DND-41 (cell line): ENCODE measurements around the gene RAD51B.

Experiments
- ATAC-seq: fragments of 200-7000 bp; cut with Tn5 transposase; 3 replicates; pipeline ENCODE4 v1.9.1; 2021; ENCODE audit warnings: low read depth; ENCODE audit not compliant: insufficient read depth
- DNase-seq: peaks from one replicate; pipeline ENCODE4 v3.0.0-alpha.2; 2020
- H2AFZ ChIP-seq: 2 replicates; pipeline ENCODE4 v1.6.0; 2012; ENCODE audit warnings: low read depth, low read length
- H3K27ac ChIP-seq: 2 replicates; pipeline ENCODE4 v1.5.1; 2012; ENCODE audit warnings: low read length, inconsistent platforms
- H3K27me3 ChIP-seq: fragments of 200-600 bp; sonication (generic); 2 replicates; pipeline ENCODE4 v1.6.0; 2012; ENCODE audit warnings: low read length, mild to moderate bottlenecking, inconsistent platforms; ENCODE audit not compliant: insufficient read depth, poor library complexity
- H3K36me3 ChIP-seq: 2 replicates; pipeline ENCODE4 v1.5.1; 2012; ENCODE audit warnings: low read length, inconsistent platforms; ENCODE audit not compliant: insufficient read depth
- H3K4me1 ChIP-seq: 2 replicates; pipeline ENCODE4 v1.5.1; 2012; ENCODE audit warnings: mild to moderate bottlenecking, low read length; ENCODE audit not compliant: insufficient read depth
- H3K4me2 ChIP-seq: 2 replicates; pipeline ENCODE4 v1.6.0; 2012; ENCODE audit warnings: mild to moderate bottlenecking, moderate library complexity, low read length, inconsistent platforms; ENCODE audit not compliant: insufficient read depth
- H3K4me3 ChIP-seq, 2 experiments: fragments of 200-600 bp in 1 of 2; shearing (Covaris generic) in 1 of 2; 2 replicates each; pipeline ENCODE4 v1.5.1; 2012 to 2016; ENCODE audit warnings: inconsistent platforms in 2 of 2, low read length in 2 of 2, mild to moderate bottlenecking in 2 of 2, low read depth in 1 of 2, moderate library complexity in 1 of 2
- H3K79me2 ChIP-seq: 2 replicates; pipeline ENCODE4 v1.6.0; 2012; ENCODE audit warnings: low read length, inconsistent platforms; ENCODE audit not compliant: insufficient read depth
- H3K9ac ChIP-seq: 2 replicates; pipeline ENCODE4 v1.6.0; 2012; ENCODE audit warnings: low read depth, mild to moderate bottlenecking, inconsistent platforms, low read length, moderate library complexity
- H3K9me3 ChIP-seq: 2 replicates; pipeline ENCODE4 v1.5.1; 2012; ENCODE audit warnings: low read length, moderate library complexity, mild to moderate bottlenecking, inconsistent platforms; ENCODE audit not compliant: insufficient read depth, severe bottlenecking
- H4K20me1 ChIP-seq: 2 replicates; pipeline ENCODE4 v1.6.0; 2012; ENCODE audit warnings: low read length; ENCODE audit not compliant: insufficient read depth
- CTCF ChIP-seq: IDR thresholded peaks from 2 replicates; pipeline ENCODE4 v1.5.1; 2012; ENCODE audit warnings: borderline replicate concordance, low read length, moderate library complexity, mild to moderate bottlenecking; ENCODE audit not compliant: poor library complexity, severe bottlenecking; ENCODE audit errors: extremely low read depth
- EZH2 ChIP-seq: IDR thresholded peaks from 3 replicates; pipeline ENCODE4 v1.6.1; 2012; ENCODE audit warnings: borderline replicate concordance, low read depth, mild to moderate bottlenecking, moderate library complexity, low read length, inconsistent platforms; ENCODE audit not compliant: severe bottlenecking

The RAD51B gene

GRCh38 chr14:68166731-68167382 is 347.3 kb downstream of the RAD51B start:
- TF ChIP-seq CTCF = no peak
- no peaks in the 10 kb centered on the region for H3K27me3 ChIP-seq
- H4K20me1 ChIP-seq = no peaks in the 10 kb centered on the region
- no peaks in the 10 kb centered on the region for H3K9me3 ChIP-seq
- no peak overlapping the region for H2AFZ ChIP-seq
- H3K27ac ChIP-seq = no peak overlapping the region
- no peak overlapping the region for H3K4me2 ChIP-seq
- no peak overlapping the region for H3K4me3 ChIP-seq
- H3K36me3 ChIP-seq = no peaks in the 10 kb centered on the region
- ATAC-seq = no peak
- no peaks in the 10 kb centered on the region for H3K4me1 ChIP-seq
- no peak overlapping the region for H3K9ac ChIP-seq
- no peak for DNase-seq
- no peaks in the 10 kb centered on the region for H3K79me2 ChIP-seq

GRCh38 chr14:68167383-68168087 is 348.0 kb downstream of the RAD51B start:
- H3K4me1 ChIP-seq = no peaks in the 10 kb centered on the region
- H3K4me3 ChIP-seq = no peak overlapping the region
- DNase-seq = no peak
- H3K4me2 ChIP-seq = no peak overlapping the region
- H3K36me3 ChIP-seq = no peaks in the 10 kb centered on the region
- TF ChIP-seq CTCF (no peak), EZH2 (no peak)
- H3K27me3 ChIP-seq = no peaks in the 10 kb centered on the region
- no peak overlapping the region for H3K9ac ChIP-seq
- H2AFZ ChIP-seq = no peak overlapping the region
- no peak for ATAC-seq
- H4K20me1 ChIP-seq = no peaks in the 10 kb centered on the region
- H3K27ac ChIP-seq = no peak overlapping the region
- no peaks in the 10 kb centered on the region for H3K9me3 ChIP-seq
- no peaks in the 10 kb centered on the region for H3K79me2 ChIP-seq

GRCh38 chr14:68168460-68169109 is 349.0 kb downstream of the RAD51B start:
- no peak for DNase-seq
- H3K4me1 ChIP-seq = no peaks in the 10 kb centered on the region

More at GRCh38 chr14:68168460-68169109, 349.0 kb downstream of the RAD51B start:
- H3K4me2 ChIP-seq = no peak overlapping the region
- H3K36me3 ChIP-seq = no peaks in the 10 kb centered on the region
- no peak overlapping the region for H3K27ac ChIP-seq
- H3K79me2 ChIP-seq = no peaks in the 10 kb centered on the region
- no peak overlapping the region for H3K4me3 ChIP-seq
- H3K9ac ChIP-seq = no peak overlapping the region
- H2AFZ ChIP-seq = no peak overlapping the region
- TF ChIP-seq CTCF = no peak
- TF ChIP-seq EZH2 = no peak
- ATAC-seq = no peak
- H4K20me1 ChIP-seq = no peaks in the 10 kb centered on the region
- no peaks in the 10 kb centered on the region for H3K9me3 ChIP-seq
- H3K27me3 ChIP-seq = no peaks in the 10 kb centered on the region
